ENCODE results near the gene ETF1. TPM values are rescaled to one million over a fixed set of nuclear protein-coding genes. Genes with fewer than 3 reads are reported as not detected.
A peak's percentile ranks its signal among the peaks of the same experiment; 100 is the strongest.

ETF1 gene
- total RNA-seq, 3 donors from 2014 or later: 95.4 to 112 (median 104) TPM

- H3K9me3 ChIP-seq: no peaks in the 10 kb centered on the region
- no peaks in the 10 kb centered on the region for H3K36me3 ChIP-seq
- H3K27ac ChIP-seq: peak overlapping the region; percentile 56 to 86
- intact Hi-C loops (cut with DNase I; ENCODE audit: low total_unique reads): loop anchor here (1.0 kb wide), 1 partner anchor 41 kb away; no protein-coding TSS in a partner anchor
- DNase-seq (ENCODE audit: low spot score in 2 of 2): no peak
- H3K4me3 ChIP-seq: peak overlapping the region; percentile 48 to 75 (median 65)
- no peaks in the 10 kb centered on the region for H3K27me3 ChIP-seq
- peaks cover 13 to 15% of the 10 kb centered on the region in 2 donors for H3K4me1 ChIP-seq
- TF ChIP-seq POLR2AphosphoS5 (IDR thresholded peaks at IDR 0.05): no peak
- no peak for TF ChIP-seq POLR2A (IDR thresholded peaks at IDR 0.05)
- TF ChIP-seq CTCF (IDR thresholded peaks at IDR 0.05): no peak
These were observed 51.8 kb downstream of the ETF1 start for GRCh38 chr5:138491284-138491648.

GRCh38 chr5:138490648-138491283 lies 52.3 kb downstream of the ETF1 start:
- Histone ChIP-seq H3K9me3 (no peaks in the 10 kb centered on the region), H3K4me3 (peak overlapping the region in 1 of 3 donors; percentile 75), H3K4me1 (peaks cover 13 to 15% of the 10 kb centered on the region in 2 donors), H3K27ac (peak overlapping the region in 1 of 2 donors; percentile 19), H3K36me3 (no peaks in the 10 kb centered on the region), H3K27me3 (no peaks in the 10 kb centered on the region)
- DNase-seq (ENCODE audit: low spot score in 2 of 2): no peak
- intact Hi-C loops (cut with DNase I; ENCODE audit: low total_unique reads): loop anchor here (1.0 kb wide), 1 partner anchor 40 kb away; no protein-coding TSS in a partner anchor
- TF ChIP-seq POLR2A (IDR thresholded peaks at IDR 0.05): no peak
- TF ChIP-seq CTCF (IDR thresholded peaks at IDR 0.05): no peak
- TF ChIP-seq POLR2AphosphoS5 (IDR thresholded peaks at IDR 0.05): no peak

- Histone ChIP-seq H3K4me1 (peaks cover 13 to 15% of the 10 kb centered on the region in 2 donors), H3K27me3 (no peaks in the 10 kb centered on the region), H3K9me3 (no peaks in the 10 kb centered on the region), H3K4me3 (no peak overlapping the region), H3K27ac (no peak overlapping the region), H3K36me3 (no peaks in the 10 kb centered on the region)
- intact Hi-C loops (cut with DNase I; ENCODE audit: low total_unique reads): no loop called here
- peak in 1 of 2 donors; percentile 55 for DNase-seq (ENCODE audit: low spot score in 2 of 2)
- no peak for TF ChIP-seq POLR2A (IDR thresholded peaks at IDR 0.05)
- TF ChIP-seq CTCF (IDR thresholded peaks at IDR 0.05): no peak
- TF ChIP-seq POLR2AphosphoS5 (IDR thresholded peaks at IDR 0.05): no peak
These were observed 53.4 kb downstream of the ETF1 start for GRCh38 chr5:138489683-138490061.

GRCh38 chr5:138488481-138488945 lies 54.5 kb downstream of the ETF1 start:
- no peaks in the 10 kb centered on the region for H3K36me3 ChIP-seq
- no peak for DNase-seq (ENCODE audit: low spot score in 2 of 2)
- H3K9me3 ChIP-seq: no peaks in the 10 kb centered on the region
- peaks cover 13 to 15% of the 10 kb centered on the region in 2 donors for H3K4me1 ChIP-seq
- H3K27ac ChIP-seq: no peak overlapping the region
- TF ChIP-seq CTCF (IDR thresholded peaks at IDR 0.05) (no peak), POLR2A (IDR thresholded peaks at IDR 0.05) (no peak), POLR2AphosphoS5 (IDR thresholded peaks at IDR 0.05) (no peak)
- H3K27me3 ChIP-seq: no peaks in the 10 kb centered on the region
- intact Hi-C loops (cut with DNase I; ENCODE audit: low total_unique reads): no loop called here
- H3K4me3 ChIP-seq: no peak overlapping the region

GRCh38 chr5:138482638-138483037 lies 60.4 kb downstream of the ETF1 start:
- intact Hi-C loops (cut with DNase I; ENCODE audit: low total_unique reads): no loop called here
- no peak for TF ChIP-seq POLR2AphosphoS5 (IDR thresholded peaks at IDR 0.05)
- no peak for TF ChIP-seq CTCF (IDR thresholded peaks at IDR 0.05)
- TF ChIP-seq POLR2A (IDR thresholded peaks at IDR 0.05): no peak
- DNase-seq (ENCODE audit: low spot score in 2 of 2): no peak
- no peak overlapping the region for H3K27ac ChIP-seq
- no peaks in the 10 kb centered on the region for H3K4me1 ChIP-seq
- no peaks in the 10 kb centered on the region for H3K36me3 ChIP-seq
- no peaks in the 10 kb centered on the region for H3K27me3 ChIP-seq
- no peak overlapping the region for H3K4me3 ChIP-seq
- no peaks in the 10 kb centered on the region for H3K9me3 ChIP-seq

All from breast epithelium (tissue), 4 donors.